ENCODE data around the gene LRRC8D.

LRRC8D gene

GRCh38 chr1:89943846-89944781 is 123.3 kb downstream of the LRRC8D start:
- DNase-seq: no peak

DNA sequence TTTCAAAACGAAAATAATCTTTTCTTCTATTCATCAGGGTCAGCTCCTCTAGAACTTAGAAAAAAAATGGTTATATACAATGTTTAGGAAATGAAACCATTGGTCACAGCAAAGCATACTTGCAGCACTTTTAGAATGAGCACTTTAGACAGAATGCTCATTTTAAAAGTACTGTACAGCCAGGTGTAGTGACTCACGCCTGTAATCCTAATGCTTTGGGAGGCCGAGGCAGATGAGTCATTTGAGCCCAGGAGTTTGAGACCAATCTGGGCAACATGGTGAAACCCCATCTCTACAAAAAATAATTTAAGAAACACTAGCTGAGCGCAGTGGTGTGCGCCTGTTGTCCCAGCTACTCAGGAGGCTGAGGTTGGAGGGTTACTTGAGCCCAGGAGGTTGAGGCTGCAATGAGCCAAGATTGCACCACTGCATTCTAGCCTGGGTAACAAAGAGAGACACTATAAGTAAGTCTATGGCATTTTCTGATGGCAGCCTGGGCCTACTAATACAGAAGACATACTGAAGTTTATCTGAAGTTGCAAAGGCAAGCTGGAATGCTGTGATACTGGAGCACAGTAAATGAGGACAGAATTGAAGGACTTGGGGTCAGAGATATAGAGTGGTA is 125.1 kb downstream of the LRRC8D start:
- peak; percentile 30 for DNase-seq

DNA sequence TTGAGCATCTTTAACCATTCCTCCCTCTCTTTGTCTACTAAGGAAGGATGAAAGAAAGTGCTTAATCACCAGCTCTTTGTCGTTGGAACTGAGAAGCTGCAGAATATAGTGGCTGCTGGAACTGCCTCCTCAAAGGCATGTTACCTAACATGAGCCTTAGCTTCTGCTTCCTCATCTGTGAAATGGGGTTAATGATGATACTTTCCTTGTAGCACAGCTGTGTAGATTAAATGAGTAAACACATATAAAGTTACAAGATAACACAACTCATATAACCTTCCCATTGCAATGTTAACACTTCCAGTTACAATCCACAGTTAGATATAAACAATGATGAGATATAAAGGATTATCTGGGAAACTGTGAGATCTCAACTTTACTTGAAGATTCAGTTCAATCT is 125.7 kb downstream of the LRRC8D start:
- no peak for DNase-seq

DNA sequence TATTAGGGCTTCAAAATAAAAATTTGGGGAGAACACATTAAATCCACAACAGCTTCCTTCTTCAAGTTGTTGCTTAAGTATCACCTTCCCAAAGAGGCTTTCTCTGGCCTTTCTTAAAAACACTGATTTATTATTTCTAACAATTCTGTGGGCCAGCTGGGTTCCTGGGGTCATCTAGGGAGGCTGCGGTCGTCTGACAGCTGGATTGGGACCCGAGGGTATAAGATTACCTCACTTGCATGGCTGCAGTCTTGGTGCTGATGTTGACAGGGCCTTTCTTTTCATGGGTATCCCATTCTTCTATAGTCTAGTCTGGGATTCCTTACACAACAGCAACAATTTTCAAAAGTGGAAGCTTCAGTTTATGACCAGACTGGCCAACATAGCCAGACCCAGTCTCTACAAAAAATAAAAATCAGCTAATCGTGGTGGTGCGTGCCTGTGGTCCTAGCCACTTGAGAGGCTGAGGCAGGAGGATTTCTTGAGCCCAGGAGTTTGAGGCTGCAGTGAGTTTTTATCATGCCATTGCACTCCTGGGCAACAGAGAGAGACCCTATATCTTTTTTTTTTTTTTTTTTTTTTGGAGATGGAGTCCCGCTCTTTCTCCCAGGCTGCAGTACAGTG is 128.0 kb downstream of the LRRC8D start:
- DNase-seq: no peak

GRCh38 chr1:89949991-89950624 is 129.3 kb downstream of the LRRC8D start:
- DNase-seq: no peak

DNA sequence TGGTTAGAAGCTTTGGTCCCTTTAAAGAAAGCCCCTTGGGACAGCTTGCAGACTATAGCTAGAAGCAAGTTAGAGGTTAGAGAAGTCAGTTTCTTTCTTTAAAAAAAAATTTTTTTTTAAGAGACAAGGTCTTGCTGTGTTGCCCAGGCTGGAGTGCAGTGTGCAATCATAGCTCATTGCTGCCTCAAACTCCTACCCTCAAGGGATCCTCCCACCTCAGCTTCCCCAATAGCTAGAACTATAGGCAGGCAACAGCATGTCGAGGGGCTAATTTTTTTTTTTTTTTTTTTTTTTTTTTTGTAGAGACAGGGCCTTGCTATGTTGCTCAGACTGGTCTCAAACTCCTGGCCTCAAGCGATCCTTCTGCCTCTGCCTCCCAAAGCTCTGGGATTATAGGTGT is 129.9 kb downstream of the LRRC8D start:
- no peak for DNase-seq

- DNase-seq: no peak
Measured at GRCh38 chr1:89951766-89952604, 131.2 kb downstream of the LRRC8D start.

DNA sequence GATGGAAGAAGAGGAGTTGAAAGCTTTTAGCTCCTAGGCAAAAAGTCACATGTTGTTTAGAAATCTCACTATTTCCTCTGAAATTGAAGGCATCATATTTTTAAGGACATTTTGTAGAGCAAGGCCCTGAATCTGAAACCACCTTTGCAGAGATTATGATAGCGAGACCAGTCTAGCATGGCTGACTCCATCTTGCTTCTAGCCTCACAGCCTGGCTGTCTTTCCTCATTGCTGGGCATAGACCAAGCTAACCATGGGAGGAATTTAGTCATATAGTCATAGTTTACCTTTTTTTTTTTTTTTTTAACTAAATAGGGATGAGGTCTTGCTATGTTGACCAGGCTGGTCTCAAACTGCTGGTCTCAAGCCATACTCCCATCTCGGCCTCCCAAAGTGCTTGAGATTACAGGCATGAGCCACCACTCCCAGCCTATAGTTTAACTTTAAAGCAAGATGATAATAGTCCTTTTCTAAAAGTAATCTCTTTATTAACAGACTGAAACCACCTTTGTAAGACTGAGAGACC is 131.8 kb downstream of the LRRC8D start:
- no peak for DNase-seq

GRCh38 chr1:89953131-89953626 is 132.3 kb downstream of the LRRC8D start:
- peak; percentile 22 for DNase-seq

DNA sequence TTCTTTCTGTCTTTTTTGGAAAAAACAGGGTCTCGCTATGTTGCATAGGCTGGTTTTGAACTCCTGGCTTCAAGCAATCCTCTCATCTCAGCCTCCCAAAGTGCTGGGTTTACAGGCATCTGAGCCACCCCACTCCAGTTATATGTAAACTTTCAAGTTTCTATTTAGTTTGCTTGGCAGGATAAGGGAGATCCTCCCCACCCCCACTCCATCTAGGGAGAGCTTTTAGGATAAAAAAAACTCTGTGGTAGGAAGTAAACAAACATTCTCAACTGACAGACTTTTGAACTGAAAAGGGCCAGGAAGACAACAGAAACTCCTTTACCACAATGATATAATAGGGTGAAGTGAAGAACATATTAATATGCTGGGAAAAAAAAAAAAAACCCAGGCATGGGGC is 133.1 kb downstream of the LRRC8D start:
- no peak for DNase-seq

DNA sequence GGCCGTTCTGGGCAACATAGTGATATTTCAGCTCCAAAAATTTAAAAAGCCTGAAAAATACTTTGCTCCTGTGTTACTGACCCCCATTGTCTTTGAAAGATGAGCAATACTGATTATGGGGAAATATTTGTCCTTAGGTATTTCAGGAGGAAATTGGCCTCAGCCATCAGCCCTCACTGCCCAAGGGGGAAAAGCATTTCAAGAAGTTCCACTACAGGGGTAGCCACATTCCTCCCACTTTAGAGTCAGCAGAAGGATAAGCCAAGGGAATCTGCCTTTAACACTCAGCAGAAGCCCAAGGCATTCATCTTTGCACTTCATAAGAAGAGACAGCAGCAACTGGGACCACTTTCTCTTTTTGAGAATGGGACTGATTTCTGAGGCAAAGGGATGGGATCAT is 133.6 kb downstream of the LRRC8D start:
- no peak for DNase-seq

DNA sequence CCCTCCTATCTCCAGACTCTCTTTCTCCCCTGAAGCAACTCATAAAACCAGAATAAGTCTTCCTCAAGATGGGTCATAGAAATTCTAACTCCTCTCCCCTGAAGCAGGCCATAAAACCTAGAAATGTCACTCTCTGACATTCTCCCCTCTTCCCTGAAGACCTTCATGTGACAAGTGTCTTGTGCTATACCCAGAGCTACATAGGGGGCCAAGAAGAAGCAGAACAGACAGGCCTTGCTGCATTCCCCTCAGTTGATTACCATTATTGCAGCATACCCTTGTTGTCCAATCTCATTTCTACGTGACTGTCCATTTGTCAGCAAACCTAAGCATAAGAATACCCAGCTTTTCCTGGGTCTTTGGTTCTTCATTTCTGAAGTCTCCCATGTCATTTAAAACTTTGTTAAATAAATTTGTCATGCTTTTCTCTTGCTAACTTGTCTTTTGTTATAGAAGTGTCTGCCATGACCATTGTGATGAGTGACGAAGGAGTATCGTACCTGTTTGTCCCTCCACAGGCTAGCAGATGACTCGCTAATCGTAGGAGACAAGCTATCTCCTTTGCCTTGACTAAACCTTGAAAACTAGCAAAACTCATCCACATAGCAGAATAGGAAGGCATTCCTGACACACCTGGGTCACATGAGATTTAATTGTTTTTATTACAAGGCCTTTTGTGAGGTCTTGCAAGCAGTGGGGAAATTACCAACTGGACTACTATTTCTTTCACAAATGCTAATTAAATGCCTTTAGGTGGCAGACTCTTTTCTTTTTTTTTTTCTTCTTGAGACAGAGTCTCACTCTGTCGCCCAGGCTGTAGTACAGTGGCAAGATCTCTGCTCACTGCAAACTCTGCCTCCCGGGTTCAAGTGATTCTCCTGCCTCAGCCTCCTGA is 134.7 kb downstream of the LRRC8D start:
- no peak for DNase-seq

DNA sequence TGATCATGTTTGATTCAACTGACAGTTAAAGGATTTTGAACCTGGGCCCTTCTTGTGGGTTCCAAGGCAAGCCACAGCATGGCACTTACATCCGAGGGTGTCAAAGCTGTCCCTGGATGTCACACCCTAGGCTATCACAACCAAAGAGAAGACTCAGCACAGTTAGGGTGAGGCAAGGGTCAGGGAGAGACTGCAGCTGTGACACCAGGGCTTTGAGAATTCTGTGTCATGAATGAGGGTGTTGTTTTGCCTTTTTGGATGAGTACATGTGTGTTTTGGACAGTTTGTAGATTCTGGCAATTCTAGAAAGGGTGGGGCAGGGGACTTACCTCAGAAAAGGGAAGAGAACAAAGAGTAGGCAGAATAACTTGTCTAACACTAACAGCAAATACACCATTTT is 136.3 kb downstream of the LRRC8D start:
- no peak for DNase-seq

GRCh38 chr1:89958851-89959654 is 138.2 kb downstream of the LRRC8D start:
- no peak for DNase-seq

GRCh38 chr1:89959719-89960118 is 138.9 kb downstream of the LRRC8D start:
- DNase-seq: no peak

- DNase-seq: no peak
Measured at GRCh38 chr1:89962024-89962741, 141.4 kb downstream of the LRRC8D start.

DNA sequence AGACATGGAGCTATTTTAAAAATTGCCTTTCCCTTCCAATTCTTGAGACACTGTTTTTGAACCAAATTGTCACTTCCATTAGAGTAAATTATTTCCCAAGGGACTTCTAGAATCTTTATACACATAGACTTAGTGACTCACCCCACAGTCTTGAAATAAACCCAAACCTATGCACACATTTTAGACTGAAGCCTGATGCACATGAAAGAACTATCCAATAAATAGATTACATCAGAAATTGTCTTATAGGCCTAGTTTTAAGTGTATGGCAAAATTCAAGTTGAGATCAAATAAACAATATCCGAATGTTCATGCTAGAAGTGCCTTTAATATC is 141.9 kb downstream of the LRRC8D start:
- no peak for DNase-seq

GRCh38 chr1:89965193-89965768 is 144.4 kb downstream of the LRRC8D start:
- DNase-seq: no peak

DNA sequence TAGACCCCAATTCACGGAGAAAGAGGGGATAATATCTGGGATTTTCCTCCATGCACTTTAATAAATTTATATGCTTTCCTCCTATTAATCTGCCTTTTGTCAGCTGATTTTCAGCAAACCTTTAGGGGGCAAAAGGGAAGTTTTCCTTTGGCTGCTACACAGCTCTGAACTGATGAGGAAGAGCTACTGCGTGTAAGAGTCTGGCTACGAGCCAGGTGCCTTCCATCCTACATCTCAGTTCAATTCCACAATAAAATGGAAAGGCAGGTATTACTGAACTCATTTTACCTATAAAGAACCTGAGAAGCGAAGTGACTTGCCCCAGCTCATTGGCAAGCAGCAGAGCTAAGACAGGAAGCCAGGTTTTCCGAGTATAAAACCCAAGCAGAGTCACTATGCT is 145.8 kb downstream of the LRRC8D start:
- DNase-seq: no peak
